Cardiac septum (tissue), 1 donor: ENCODE data around the gene SPACA5. TPM values are rescaled to one million over a fixed set of nuclear protein-coding genes. Genes with fewer than 3 reads are reported as not detected.

Experiments used
- total RNA-seq: library from RNA; stranded (reverse); fragmentation: NEBNext Ultra II Directional; extraction: Animal tissue kit (Norgen Biotek cat#: 25700); gene quantifications from one replicate; pipeline ENCODE4 v1.2.1, GENCODE V29; 2021
- donor health status: DM: no; HTN: no; CAD: no.

Gene SPACA5
- total RNA-seq, 1 donor from 2014 or later = not detected

Other genes with a start within 250 kb of the SPACA5 start
- gene ZNF81, start 170.1 kb upstream of the SPACA5 start, total RNA-seq = 11.7 TPM
- 2.8 TPM for gene ZNF182, start 3.0 kb upstream of the SPACA5 start, total RNA-seq
- 2.9 TPM for gene ZNF630, start 64.7 kb downstream of the SPACA5 start, total RNA-seq
- not detected for gene SPACA5B, start 123.6 kb downstream of the SPACA5 start, total RNA-seq
- not detected for gene SSX5, start 189.8 kb downstream of the SPACA5 start, total RNA-seq
- not detected for gene SSX1, start 248.4 kb downstream of the SPACA5 start, total RNA-seq